BJ (cell line): ENCODE results near the gene HES7. TPM values are rescaled to one million over a fixed set of nuclear protein-coding genes. Genes with fewer than 3 reads are reported as not detected.
A peak's percentile ranks its signal among the peaks of the same experiment; 100 is the strongest.

Source experiments
- CTCF ChIA-PET: fragments of 350-600 bp; formaldehyde crosslinking; extraction: SDS; loops from one replicate; lab custom pipeline; 2021; ENCODE audit warnings: antibody characterized with exemption, inconsistent platforms; lab: Yijun Ruan, JAX
- POLR2A ChIA-PET: fragments of 300-600 bp; sonication (Branson Sonifier 250); formaldehyde crosslinking; extraction: SDS; loops from one replicate; lab custom pipeline; 2021; ENCODE audit warnings: antibody characterized with exemption; lab: Charles Lee
- DNase-seq: peaks from one replicate; pipeline ENCODE4 v3.0.0-alpha.2; 2011; ENCODE audit warnings: low read depth
- H3K27me3 ChIP-seq: 2 replicates; pipeline ENCODE4 v1.6.0; 2011; ENCODE audit warnings: low read length; ENCODE audit not compliant: control insufficient read depth, insufficient read depth
- H3K36me3 ChIP-seq: 2 replicates; pipeline ENCODE4 v1.5.1; 2011; ENCODE audit warnings: low read length; ENCODE audit not compliant: control insufficient read depth, insufficient read depth
- H3K4me3 ChIP-seq: 2 replicates; pipeline ENCODE4 v1.5.1; 2011; ENCODE audit warnings: low read depth, mild to moderate bottlenecking, control low read depth, low read length
- polyA plus RNA-seq: library from polyadenylated mRNA; depleted of rRNA; stranded (reverse); fragments of >200 nt; gene quantifications from 2 replicates; pipeline ENCODE4 v1.2.3, GENCODE V29; 2011
- TF ChIP-seq, protein P1 (sequence below): IDR thresholded peaks from 2 replicates; pipeline ENCODE4 v1.5.1; 2011; ENCODE audit warnings: low read depth, mild to moderate bottlenecking, control low read depth, inconsistent platforms, low read length, moderate library complexity; ENCODE audit not compliant: insufficient read depth

The HES7 gene
- polyA plus RNA-seq, 1 experiment = not detected

DNA sequence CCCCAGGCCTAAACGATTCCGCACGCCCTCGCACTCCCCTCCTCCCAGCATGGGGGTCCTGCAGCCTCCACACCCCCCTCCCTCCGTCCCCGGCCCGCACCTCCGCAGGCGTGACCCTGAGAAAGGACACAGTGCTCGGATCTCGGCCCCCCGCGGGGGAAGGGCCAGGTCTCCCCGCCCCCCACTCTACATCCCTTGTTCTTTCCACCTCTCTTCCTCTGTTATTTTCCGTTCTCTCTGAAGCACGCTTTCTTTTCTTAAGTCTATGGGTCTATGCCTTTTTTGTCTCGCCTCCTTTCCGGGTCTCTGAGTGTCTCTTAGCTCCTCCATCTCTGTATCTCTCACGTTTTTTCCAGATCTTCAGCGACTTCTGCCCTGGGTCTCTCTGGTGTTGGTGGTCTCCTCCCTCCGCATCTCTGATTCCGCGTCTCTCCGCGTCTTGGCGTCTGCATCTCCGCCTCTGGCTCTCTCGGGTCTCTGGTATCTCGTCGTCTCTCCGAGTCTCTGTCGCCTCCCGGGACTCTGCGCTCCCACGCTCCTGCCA is 2.1 kb upstream of the HES7 start:
- CTCF ChIA-PET = interaction anchor here (1.0 to 1.8 kb wide), 3 partner anchors 12 to 95 kb away, joined by 4 to 29 read pairs (median 4); no protein-coding TSS in a partner anchor
- POLR2A ChIA-PET = no interaction called here
- TF ChIP-seq, protein P1, sequence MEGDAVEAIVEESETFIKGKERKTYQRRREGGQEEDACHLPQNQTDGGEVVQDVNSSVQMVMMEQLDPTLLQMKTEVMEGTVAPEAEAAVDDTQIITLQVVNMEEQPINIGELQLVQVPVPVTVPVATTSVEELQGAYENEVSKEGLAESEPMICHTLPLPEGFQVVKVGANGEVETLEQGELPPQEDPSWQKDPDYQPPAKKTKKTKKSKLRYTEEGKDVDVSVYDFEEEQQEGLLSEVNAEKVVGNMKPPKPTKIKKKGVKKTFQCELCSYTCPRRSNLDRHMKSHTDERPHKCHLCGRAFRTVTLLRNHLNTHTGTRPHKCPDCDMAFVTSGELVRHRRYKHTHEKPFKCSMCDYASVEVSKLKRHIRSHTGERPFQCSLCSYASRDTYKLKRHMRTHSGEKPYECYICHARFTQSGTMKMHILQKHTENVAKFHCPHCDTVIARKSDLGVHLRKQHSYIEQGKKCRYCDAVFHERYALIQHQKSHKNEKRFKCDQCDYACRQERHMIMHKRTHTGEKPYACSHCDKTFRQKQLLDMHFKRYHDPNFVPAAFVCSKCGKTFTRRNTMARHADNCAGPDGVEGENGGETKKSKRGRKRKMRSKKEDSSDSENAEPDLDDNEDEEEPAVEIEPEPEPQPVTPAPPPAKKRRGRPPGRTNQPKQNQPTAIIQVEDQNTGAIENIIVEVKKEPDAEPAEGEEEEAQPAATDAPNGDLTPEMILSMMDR = no peak
- peak overlapping the region; percentile 56 for H3K4me3 ChIP-seq
- no peaks in the 10 kb centered on the region; the same call in 1 of the 2 replicates for H3K27me3 ChIP-seq
- DNase-seq = no peak
- H3K36me3 ChIP-seq = no peaks in the 10 kb centered on the region

DNA sequence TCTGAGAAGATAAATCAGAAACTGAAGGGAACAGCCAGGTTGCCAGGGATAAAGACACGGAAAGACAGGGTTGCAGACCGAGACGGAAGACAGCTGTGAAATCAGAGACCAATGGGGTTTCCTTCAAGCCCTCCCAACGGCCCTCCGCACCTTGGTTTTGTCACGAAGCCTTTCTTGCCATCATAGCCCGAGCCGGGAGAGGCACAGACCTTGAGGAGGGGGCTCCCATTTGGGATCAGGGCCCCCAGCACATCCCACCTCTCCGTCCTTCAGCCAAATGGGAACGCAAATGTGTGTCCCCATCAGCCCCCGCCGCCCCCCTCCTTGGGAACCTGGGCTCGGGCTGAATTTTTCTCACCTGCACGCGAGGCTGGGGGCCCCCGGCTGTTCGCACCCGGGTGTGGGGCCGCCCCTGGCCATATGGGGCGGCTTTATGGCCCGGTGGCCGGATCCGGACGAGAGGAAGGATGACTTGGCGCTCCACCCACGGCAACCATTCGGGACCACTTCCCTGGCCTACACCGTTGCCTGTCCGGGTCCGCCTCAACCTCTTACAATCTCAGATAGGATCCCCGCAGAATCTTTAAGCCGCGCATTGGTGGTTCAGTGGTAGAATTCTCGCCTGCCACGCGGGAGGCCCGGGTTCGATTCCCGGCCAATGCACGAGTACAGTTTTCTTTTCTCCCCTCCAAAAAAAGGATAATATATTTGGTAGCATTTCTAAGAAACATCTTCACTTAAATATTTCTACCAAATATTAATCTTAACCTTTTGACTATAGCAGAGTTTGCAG is 1.4 kb upstream of the HES7 start:
- ChIA-PET POLR2A (no interaction called here), CTCF (interaction anchor here (1.4 kb wide), 1 partner anchor 10 kb away, joined by 4 read pairs; no protein-coding TSS in a partner anchor)
- H3K27me3 ChIP-seq = no peaks in the 10 kb centered on the region; the same call in 1 of the 2 replicates
- H3K36me3 ChIP-seq = no peaks in the 10 kb centered on the region
- TF ChIP-seq, protein P1 = no peak
- DNase-seq = no peak
- peak overlapping the region; percentile 56 for H3K4me3 ChIP-seq

DNA sequence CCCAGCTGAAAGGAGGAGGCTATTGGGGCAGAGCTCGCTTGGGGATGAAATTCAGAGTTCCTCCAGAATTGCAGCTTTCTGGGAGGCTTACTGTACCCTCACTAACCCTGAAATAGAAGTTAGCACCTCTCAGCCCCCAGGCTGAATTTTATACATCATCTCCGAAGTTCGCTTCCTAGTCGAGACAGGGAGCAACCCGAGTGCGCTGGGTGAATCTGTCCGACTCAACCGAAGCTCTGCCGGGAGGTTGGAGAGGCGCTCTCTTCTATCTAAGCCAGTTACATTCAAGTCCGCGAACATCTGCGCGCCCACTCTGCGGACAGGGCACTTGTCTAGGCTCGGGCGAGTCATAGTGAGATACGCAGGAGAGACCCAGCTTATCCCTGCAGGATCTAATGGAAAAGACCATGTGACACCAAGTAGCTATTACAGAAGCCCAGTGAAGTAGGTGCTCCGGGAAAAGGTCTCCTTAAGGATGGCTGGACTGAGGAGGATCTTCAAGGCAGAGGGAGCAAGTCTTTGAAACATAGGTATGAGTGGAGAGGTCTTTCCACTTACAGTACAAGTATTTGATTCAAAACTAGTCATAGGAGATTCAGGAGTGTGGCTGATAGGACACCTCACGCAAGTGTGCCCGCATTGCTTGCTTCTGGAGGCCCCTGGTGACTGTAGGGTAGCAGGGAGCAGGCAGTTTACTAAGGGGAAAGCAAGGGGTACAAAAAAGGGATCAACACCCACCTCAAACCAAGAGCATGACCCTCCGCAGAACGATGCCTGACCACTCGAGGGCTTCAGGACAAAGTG is 646 bp upstream of the HES7 start:
- Histone ChIP-seq H3K4me3 (peak overlapping the region; percentile 13), H3K36me3 (no peaks in the 10 kb centered on the region), H3K27me3 (no peaks in the 10 kb centered on the region; the same call in 1 of the 2 replicates)
- CTCF ChIA-PET = interaction anchor here (0.7 to 1.5 kb wide), 7 partner anchors 11 to 259 kb away, joined by 3 to 7 read pairs (median 4); no protein-coding TSS in a partner anchor
- TF ChIP-seq, protein P1 = no peak
- POLR2A ChIA-PET = no interaction called here
- DNase-seq = no peak

DNA sequence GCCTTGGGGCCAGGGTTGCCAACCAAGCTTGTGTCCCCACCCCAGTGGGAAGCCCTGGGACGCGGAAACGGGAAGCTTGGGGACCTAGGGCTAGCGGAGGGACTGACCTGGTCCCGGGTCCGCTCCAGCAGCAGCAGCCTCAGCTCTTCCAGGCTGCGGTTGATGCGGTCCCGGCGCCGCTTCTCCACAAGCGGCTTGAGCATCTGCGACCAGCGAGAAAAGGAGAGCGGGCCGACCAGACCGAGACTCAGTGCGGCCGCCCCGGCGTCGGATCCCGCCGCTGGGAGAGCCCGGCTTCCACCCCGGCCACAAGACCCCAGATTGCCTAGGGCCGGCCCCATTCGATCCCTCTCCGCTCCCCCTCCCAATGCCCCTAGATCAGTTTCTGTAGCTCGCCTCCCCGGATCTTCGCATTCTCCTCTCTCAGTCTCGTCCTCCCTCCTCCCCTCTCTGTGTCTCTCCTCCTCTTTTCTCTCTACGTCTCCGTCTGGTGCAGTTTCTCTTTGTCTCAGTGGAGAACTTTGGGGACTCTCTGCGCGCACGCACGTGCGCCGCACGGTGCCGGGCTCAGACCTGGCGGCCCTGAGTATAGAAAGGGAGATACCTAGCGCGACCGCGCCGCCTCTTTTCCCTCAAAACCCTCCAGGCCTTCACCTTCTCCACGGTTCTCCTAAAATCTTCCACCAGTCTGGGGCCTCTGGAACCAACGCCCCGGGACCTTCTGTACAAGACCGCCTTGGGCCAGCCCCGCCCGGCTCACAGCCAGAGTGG is 797 bp downstream of the HES7 start:
- TF ChIP-seq, protein P1 = no peak
- CTCF ChIA-PET = interaction anchor here (1.0 to 2.4 kb wide), 7 partner anchors 11 to 178 kb away, joined by 3 to 9 read pairs (median 4); no protein-coding TSS in a partner anchor
- no peaks in the 10 kb centered on the region; the same call in 1 of the 2 replicates for H3K27me3 ChIP-seq
- no peaks in the 10 kb centered on the region for H3K36me3 ChIP-seq
- DNase-seq = no peak
- peak overlapping the region; percentile 59 for H3K4me3 ChIP-seq
- POLR2A ChIA-PET = interaction anchor here (0.6 to 0.7 kb wide), 2 partner anchors 10 to 565 kb away, joined by 3 to 7 read pairs; no protein-coding TSS in a partner anchor
